A673 (cell line): ENCODE data around the gene HES7.

Source experiments
- EZH2 ChIP-seq: fragments of 200-600 bp; sonication (generic); IDR thresholded peaks from 2 replicates; pipeline ENCODE4 v1.6.1; 2017; ENCODE audit warnings: borderline replicate concordance, low read depth, mild to moderate bottlenecking, mixed read lengths, antibody characterized with exemption, low read length; ENCODE audit not compliant: poor library complexity, severe bottlenecking
- TF ChIP-seq, protein P1 (sequence below): fragments of 300-800, 200-600 bp; sonication (generic); conservative IDR thresholded peaks from 2 replicates; pipeline ENCODE4 v1.5.1; 2017; ENCODE audit warnings: low read depth, mild to moderate bottlenecking, antibody characterized with exemption, low read length, moderate library complexity, mixed read lengths

DNA sequence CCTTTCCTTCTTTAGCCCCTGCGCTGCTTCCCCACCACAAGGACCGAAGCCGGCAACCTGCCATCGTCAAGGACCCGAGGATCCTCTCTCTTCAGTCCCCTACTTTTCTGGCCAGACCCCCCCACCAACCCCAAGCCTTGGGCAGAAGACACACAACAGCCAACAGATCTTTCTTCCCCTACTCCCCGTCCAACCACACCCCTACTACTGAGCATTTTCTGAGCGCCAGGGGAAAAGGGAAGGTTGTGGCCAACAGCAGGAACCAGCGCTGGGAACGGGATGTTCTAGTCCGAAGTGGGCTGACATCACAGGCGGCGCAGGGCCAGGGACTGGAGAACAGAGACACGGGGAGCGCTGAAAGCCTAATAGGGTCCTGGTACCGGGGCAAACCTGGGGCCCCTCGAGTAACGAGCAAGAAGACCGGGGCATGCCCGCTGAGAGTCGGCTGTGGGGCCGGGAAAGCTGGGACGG lies 27.8 kb upstream of the HES7 start:
- TF ChIP-seq, protein P1, sequence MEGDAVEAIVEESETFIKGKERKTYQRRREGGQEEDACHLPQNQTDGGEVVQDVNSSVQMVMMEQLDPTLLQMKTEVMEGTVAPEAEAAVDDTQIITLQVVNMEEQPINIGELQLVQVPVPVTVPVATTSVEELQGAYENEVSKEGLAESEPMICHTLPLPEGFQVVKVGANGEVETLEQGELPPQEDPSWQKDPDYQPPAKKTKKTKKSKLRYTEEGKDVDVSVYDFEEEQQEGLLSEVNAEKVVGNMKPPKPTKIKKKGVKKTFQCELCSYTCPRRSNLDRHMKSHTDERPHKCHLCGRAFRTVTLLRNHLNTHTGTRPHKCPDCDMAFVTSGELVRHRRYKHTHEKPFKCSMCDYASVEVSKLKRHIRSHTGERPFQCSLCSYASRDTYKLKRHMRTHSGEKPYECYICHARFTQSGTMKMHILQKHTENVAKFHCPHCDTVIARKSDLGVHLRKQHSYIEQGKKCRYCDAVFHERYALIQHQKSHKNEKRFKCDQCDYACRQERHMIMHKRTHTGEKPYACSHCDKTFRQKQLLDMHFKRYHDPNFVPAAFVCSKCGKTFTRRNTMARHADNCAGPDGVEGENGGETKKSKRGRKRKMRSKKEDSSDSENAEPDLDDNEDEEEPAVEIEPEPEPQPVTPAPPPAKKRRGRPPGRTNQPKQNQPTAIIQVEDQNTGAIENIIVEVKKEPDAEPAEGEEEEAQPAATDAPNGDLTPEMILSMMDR: no peak
- no peak for TF ChIP-seq EZH2
